Right cardiac atrium (tissue), 5 donors: ENCODE measurements around the gene VIT. TPM values are rescaled to one million over a fixed set of nuclear protein-coding genes. Genes with fewer than 3 reads are reported as not detected.
A peak's percentile ranks its signal among the peaks of the same experiment; 100 is the strongest.

Source experiments
- ATAC-seq, 2 donors: fragments of 200-7000 bp; cut with Tn5 transposase; one replicate each; pipeline versions ENCODE4 v1.8.0 to v1.9.1; 2020; ENCODE audit warnings: moderate library complexity in 2 of 2, mild to moderate bottlenecking in 1 of 2
- DNase-seq, 3 donors: peaks; one replicate each; pipeline ENCODE4 v3.0.0-alpha.2; 2020
- H3K27ac ChIP-seq: one replicate; pipeline ENCODE4 v1.5.1; 2013; ENCODE audit warnings: mild to moderate bottlenecking, low read length, control low read depth, moderate library complexity
- H3K27me3 ChIP-seq: one replicate; pipeline ENCODE4 v1.6.1; 2013; ENCODE audit not compliant: control insufficient read depth, insufficient read depth
- H3K4me1 ChIP-seq: one replicate; pipeline ENCODE4 v1.6.1; 2013; ENCODE audit warnings: low read length; ENCODE audit not compliant: control insufficient read depth, insufficient read depth
- H3K4me3 ChIP-seq: one replicate; pipeline ENCODE4 v1.5.1; 2013; ENCODE audit warnings: low read length, control low read depth
- H3K9me3 ChIP-seq: one replicate; pipeline ENCODE4 v1.6.1; 2013; ENCODE audit warnings: low read length; ENCODE audit not compliant: control insufficient read depth
- WGBS: extraction: QIAGEN DNeasy Blood & Tissue Kit; methylation state at CpG from one replicate; pipeline ENCODE4 v1.1.7; 2013; 5-methylcytosine and 5-hydroxymethylcytosine counted together
- intact Hi-C, 4 donors: fragments of 100-400 bp; cut with DNase I; formaldehyde crosslinking; loops; one replicate each; pipeline versions ENCODE4 v1.11.0 to v1.14.0; 2022 to 2023
- polyA plus RNA-seq: library from polyadenylated mRNA; stranded (reverse); fragments of 200-250 nt; gene quantifications from one replicate; pipeline ENCODE4 v1.2.3, GENCODE V29; 2013
- total RNA-seq, 4 donors: library from RNA; stranded (reverse); fragmentation: NEBNext Ultra II Directional; extraction: Animal tissue kit (Norgen Biotek cat#: 25700); gene quantifications; one replicate each; pipeline ENCODE4 v1.2.1, GENCODE V29; 2021
- donor health status: healthy with polysubstance abuse.
- donor health status: DM: no; HTN: yes; CAD: no.
- donor health status: DM: no; HTN: no; CAD: no.
- donor health status: DM: no; HTN: yes; CAD: no; lungs with severe emphysema.
- donor health status: DM: yes; HTN: yes; CAD: no.

The VIT gene
- total and polyA plus RNA-seq, 5 donors: 10.2 to 25.0 (median 13.6) TPM

GRCh38 chr2:36737131-36737750 is 40.7 kb downstream of the VIT start:
- Histone ChIP-seq H3K9me3 (no peaks in the 10 kb centered on the region), H3K4me3 (no peak overlapping the region), H3K27ac (no peak overlapping the region), H3K4me1 (no peaks in the 10 kb centered on the region), H3K27me3 (no peaks in the 10 kb centered on the region)
- 63% methylated on average over 4 of the region's 4 CpGs for WGBS
- intact Hi-C loops: no loop called here
- no peak for ATAC-seq
- no peak for DNase-seq

- Histone ChIP-seq H3K27ac (no peak overlapping the region), H3K27me3 (no peaks in the 10 kb centered on the region), H3K4me1 (no peaks in the 10 kb centered on the region), H3K9me3 (no peaks in the 10 kb centered on the region), H3K4me3 (no peak overlapping the region)
- DNase-seq: no peak
- intact Hi-C loops: no loop called here
- no peak for ATAC-seq
- WGBS: 44% methylated on average over 5 of the region's 5 CpGs
Measured at GRCh38 chr2:36740061-36740460, 43.6 kb downstream of the VIT start.

- DNase-seq (no peak), ATAC-seq (no peak)
- Histone ChIP-seq H3K27ac (no peak overlapping the region), H3K9me3 (no peaks in the 10 kb centered on the region), H3K4me1 (no peaks in the 10 kb centered on the region), H3K27me3 (no peaks in the 10 kb centered on the region), H3K4me3 (no peak overlapping the region)
- intact Hi-C loops: no loop called here
- WGBS: 57% methylated on average over 5 of the region's 5 CpGs
Measured at GRCh38 chr2:36741188-36741837, 44.8 kb downstream of the VIT start.

GRCh38 chr2:36743954-36744353 is 47.4 kb downstream of the VIT start:
- intact Hi-C loops: no loop called here

GRCh38 chr2:36748166-36748565 is 51.7 kb downstream of the VIT start:
- Histone ChIP-seq H3K27ac (no peak overlapping the region), H3K4me3 (no peak overlapping the region), H3K4me1 (no peaks in the 10 kb centered on the region), H3K27me3 (no peaks in the 10 kb centered on the region), H3K9me3 (no peaks in the 10 kb centered on the region)
- WGBS: 94% methylated on average over 1 of the region's 1 CpG
- DNase-seq (no peak), ATAC-seq (no peak)
- intact Hi-C loops: no loop called here

More at GRCh38 chr2:36743954-36744353, 47.4 kb downstream of the VIT start:
- ATAC-seq: no peak
- no peak overlapping the region for H3K4me3 ChIP-seq
- no peak overlapping the region for H3K27ac ChIP-seq
- no peaks in the 10 kb centered on the region for H3K4me1 ChIP-seq
- DNase-seq: no peak
- WGBS: 78% methylated on average over 2 of the region's 2 CpGs
- no peaks in the 10 kb centered on the region for H3K27me3 ChIP-seq
- H3K9me3 ChIP-seq: no peaks in the 10 kb centered on the region

- ATAC-seq: no peak
- intact Hi-C loops: no loop called here
- Histone ChIP-seq H3K4me1 (no peaks in the 10 kb centered on the region), H3K9me3 (no peaks in the 10 kb centered on the region), H3K4me3 (no peak overlapping the region), H3K27ac (no peak overlapping the region), H3K27me3 (no peaks in the 10 kb centered on the region)
- DNase-seq: no peak
- WGBS: 82% methylated on average over 5 of the region's 5 CpGs
Measured at GRCh38 chr2:36750101-36750500, 53.6 kb downstream of the VIT start.

GRCh38 chr2:36753706-36754221 is 57.3 kb downstream of the VIT start:
- Histone ChIP-seq H3K27me3 (no peaks in the 10 kb centered on the region), H3K9me3 (no peaks in the 10 kb centered on the region), H3K4me3 (no peak overlapping the region), H3K4me1 (no peaks in the 10 kb centered on the region), H3K27ac (no peak overlapping the region)
- 37% methylated on average over 5 of the region's 5 CpGs for WGBS
- ATAC-seq (no peak), DNase-seq (no peak)
- intact Hi-C loops: no loop called here

- Histone ChIP-seq H3K4me3 (no peak overlapping the region), H3K27ac (no peak overlapping the region), H3K27me3 (no peaks in the 10 kb centered on the region), H3K4me1 (no peaks in the 10 kb centered on the region), H3K9me3 (no peaks in the 10 kb centered on the region)
- ATAC-seq (no peak), DNase-seq (no peak)
- 89% methylated on average over 3 of the region's 3 CpGs for WGBS
- intact Hi-C loops: no loop called here
Measured at GRCh38 chr2:36754578-36754977, 58.1 kb downstream of the VIT start.

GRCh38 chr2:36756438-36756837 is 59.9 kb downstream of the VIT start:
- Histone ChIP-seq H3K4me1 (no peaks in the 10 kb centered on the region), H3K9me3 (no peaks in the 10 kb centered on the region), H3K27ac (no peak overlapping the region), H3K4me3 (no peak overlapping the region), H3K27me3 (no peaks in the 10 kb centered on the region)
- 69% methylated on average over 8 of the region's 8 CpGs for WGBS
- intact Hi-C loops: no loop called here
- peak in 1 of 2 donors; percentile 61 for ATAC-seq
- DNase-seq: no peak

- Histone ChIP-seq H3K27ac (no peak overlapping the region), H3K4me1 (no peaks in the 10 kb centered on the region), H3K27me3 (no peaks in the 10 kb centered on the region), H3K9me3 (no peaks in the 10 kb centered on the region), H3K4me3 (no peak overlapping the region)
- no peak for DNase-seq
- 70% methylated on average over 9 of the region's 9 CpGs for WGBS
- ATAC-seq: no peak
- intact Hi-C loops: no loop called here
Measured at GRCh38 chr2:36762764-36763490, 66.4 kb downstream of the VIT start.

GRCh38 chr2:36769106-36769505 is 72.6 kb downstream of the VIT start:
- H3K4me3 ChIP-seq: no peak overlapping the region
- H3K27me3 ChIP-seq: no peaks in the 10 kb centered on the region
- no peak overlapping the region for H3K27ac ChIP-seq
- H3K4me1 ChIP-seq: no peaks in the 10 kb centered on the region
- ATAC-seq (no peak), DNase-seq (no peak)
- no peaks in the 10 kb centered on the region for H3K9me3 ChIP-seq
- intact Hi-C loops: no loop called here
- WGBS: 72% methylated on average over 2 of the region's 2 CpGs
